Erythroblast (primary cell): ENCODE measurements around the gene VWA2.

Source experiments
- DNase-seq, 2 experiments: peaks; one replicate each; lab custom pipeline; 2025; lab: John Stamatoyannopoulos, UW
- GATA1 ChIP-seq: IDR thresholded peaks from 2 replicates; pipeline ENCODE4 v1.6.1; 2011; ENCODE audit warnings: low read depth, mild to moderate bottlenecking, control low read depth, low read length, moderate library complexity
- POLR2A ChIP-seq: IDR thresholded peaks from 2 replicates; pipeline ENCODE4 v1.6.1; 2011; ENCODE audit warnings: mild to moderate bottlenecking, low read length

Gene VWA2

GRCh38 chr10:114228156-114228555 is 10.9 kb upstream of the VWA2 start:
- TF ChIP-seq POLR2A: no peak
- DNase-seq: no peak

GRCh38 chr10:114232561-114233176 is 6.4 kb upstream of the VWA2 start:
- no peak for TF ChIP-seq GATA1
- TF ChIP-seq POLR2A: no peak
- DNase-seq: no peak

- DNase-seq: no peak
These were observed 5.6 kb upstream of the VWA2 start for GRCh38 chr10:114233482-114233881.

GRCh38 chr10:114234132-114234531 is 4.9 kb upstream of the VWA2 start:
- TF ChIP-seq POLR2A: no peak
- no peak for TF ChIP-seq GATA1
- DNase-seq: no peak

More at GRCh38 chr10:114233482-114233881, 5.6 kb upstream of the VWA2 start:
- TF ChIP-seq GATA1: no peak
- no peak for TF ChIP-seq POLR2A

GRCh38 chr10:114239994-114240345 is 916 bp downstream of the VWA2 start:
- no peak for DNase-seq
- TF ChIP-seq GATA1 (no peak), POLR2A (no peak)

GRCh38 chr10:114242235-114242634 is 3.2 kb downstream of the VWA2 start:
- DNase-seq: no peak
- TF ChIP-seq GATA1: no peak
- no peak for TF ChIP-seq POLR2A

- TF ChIP-seq GATA1: no peak
- no peak for TF ChIP-seq POLR2A
- no peak for DNase-seq
These were observed 4.6 kb downstream of the VWA2 start for GRCh38 chr10:114243661-114244060.

- no peak for DNase-seq
These were observed 5.1 kb downstream of the VWA2 start for GRCh38 chr10:114244126-114244525.

GRCh38 chr10:114245121-114245791 is 6.2 kb downstream of the VWA2 start:
- TF ChIP-seq POLR2A (no peak), GATA1 (no peak)

More at GRCh38 chr10:114244126-114244525, 5.1 kb downstream of the VWA2 start:
- no peak for TF ChIP-seq POLR2A
- no peak for TF ChIP-seq GATA1

GRCh38 chr10:114246679-114247305 is 7.7 kb downstream of the VWA2 start:
- DNase-seq: no peak
- no peak for TF ChIP-seq GATA1
- no peak for TF ChIP-seq POLR2A

More at GRCh38 chr10:114245121-114245791, 6.2 kb downstream of the VWA2 start:
- DNase-seq: no peak

- no peak for DNase-seq
- TF ChIP-seq GATA1: no peak
- TF ChIP-seq POLR2A: no peak
These were observed 11.2 kb downstream of the VWA2 start for GRCh38 chr10:114250236-114250635.

GRCh38 chr10:114250716-114251115 is 11.7 kb downstream of the VWA2 start:
- DNase-seq: no peak
- TF ChIP-seq GATA1 (no peak), POLR2A (no peak)

- TF ChIP-seq GATA1 (no peak), POLR2A (no peak)
These were observed 13.0 kb downstream of the VWA2 start for GRCh38 chr10:114252092-114252491.

GRCh38 chr10:114252883-114253282 is 13.8 kb downstream of the VWA2 start:
- TF ChIP-seq POLR2A: no peak
- no peak for TF ChIP-seq GATA1

More at GRCh38 chr10:114252092-114252491, 13.0 kb downstream of the VWA2 start:
- no peak for DNase-seq

GRCh38 chr10:114255227-114255626 is 16.2 kb downstream of the VWA2 start:
- no peak for DNase-seq
- TF ChIP-seq POLR2A (no peak), GATA1 (no peak)

More at GRCh38 chr10:114252883-114253282, 13.8 kb downstream of the VWA2 start:
- no peak for DNase-seq
